ENCODE measurements around the gene SPDYE2. TPM values are rescaled to one million over a fixed set of nuclear protein-coding genes. Genes with fewer than 3 reads are reported as not detected.
A peak's percentile ranks its signal among the peaks of the same experiment; 100 is the strongest.
"Not testable (repeated sequence)": the region's sequence is repeated elsewhere in the genome, so short reads cannot be mapped to it uniquely, and the experiment has no call there.

Gene SPDYE2
- total RNA-seq, 2 experiments from 2014 or later, result not detected

DNA sequence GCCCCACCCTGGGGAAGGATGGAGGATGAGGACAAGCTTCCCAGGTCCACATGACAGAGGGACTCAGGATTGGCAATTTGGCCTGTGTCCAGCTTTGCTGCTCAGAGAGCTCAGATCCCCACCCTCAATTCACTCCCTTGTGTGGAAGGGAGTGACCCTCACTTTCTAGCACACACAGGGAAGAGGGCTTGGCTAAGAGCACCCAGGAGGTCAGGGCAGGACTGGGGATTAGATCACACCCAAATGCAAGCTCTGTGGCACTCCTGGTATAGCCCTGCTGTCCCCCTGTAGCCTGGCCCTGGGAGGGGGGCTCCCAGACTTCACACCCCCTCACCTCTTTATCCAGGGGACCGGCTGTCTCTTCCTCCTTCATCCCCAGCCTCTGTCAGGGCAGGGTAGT, 6.7 kb upstream of the SPDYE2 start:
- POLR2A ChIA-PET; H3K27ac Mint-ChIP-seq; H3K4me1 Mint-ChIP-seq (ENCODE audit: low read depth); H3K27me3 Mint-ChIP-seq; CTCF ChIA-PET; intact Hi-C loops (cut with micrococcal nuclease); H3K36me3 Mint-ChIP-seq (ENCODE audit: low read depth); DNase-seq; H3K4me3 Mint-ChIP-seq; H3K9me3 Mint-ChIP-seq; ATAC-seq: not testable (repeated sequence)

DNA sequence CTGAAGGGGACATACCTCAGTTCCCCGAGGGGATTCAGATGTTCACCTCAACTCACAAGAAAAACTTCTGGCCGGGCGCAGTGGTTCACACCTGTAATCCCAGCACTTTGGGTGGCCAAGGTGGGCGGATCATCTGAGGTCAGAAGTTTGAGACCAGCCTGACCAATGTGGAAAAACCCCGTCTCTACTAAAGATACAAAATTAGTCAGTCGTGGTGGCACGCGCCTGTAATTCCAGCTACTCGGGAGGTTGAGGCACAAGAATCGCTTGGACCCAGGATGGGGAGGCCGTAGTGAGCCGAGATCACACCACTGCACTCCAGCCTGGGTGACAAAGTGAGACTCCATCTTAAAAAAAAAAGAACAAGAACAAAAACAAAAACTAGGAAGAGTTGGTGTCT, 5.7 kb upstream of the SPDYE2 start:
- H3K9me3 Mint-ChIP-seq; H3K27ac Mint-ChIP-seq; intact Hi-C loops (cut with micrococcal nuclease); CTCF ChIA-PET; H3K27me3 Mint-ChIP-seq; POLR2A ChIA-PET; ATAC-seq; H3K4me3 Mint-ChIP-seq; DNase-seq; H3K36me3 Mint-ChIP-seq (ENCODE audit: low read depth); H3K4me1 Mint-ChIP-seq (ENCODE audit: low read depth): not testable (repeated sequence)

DNA sequence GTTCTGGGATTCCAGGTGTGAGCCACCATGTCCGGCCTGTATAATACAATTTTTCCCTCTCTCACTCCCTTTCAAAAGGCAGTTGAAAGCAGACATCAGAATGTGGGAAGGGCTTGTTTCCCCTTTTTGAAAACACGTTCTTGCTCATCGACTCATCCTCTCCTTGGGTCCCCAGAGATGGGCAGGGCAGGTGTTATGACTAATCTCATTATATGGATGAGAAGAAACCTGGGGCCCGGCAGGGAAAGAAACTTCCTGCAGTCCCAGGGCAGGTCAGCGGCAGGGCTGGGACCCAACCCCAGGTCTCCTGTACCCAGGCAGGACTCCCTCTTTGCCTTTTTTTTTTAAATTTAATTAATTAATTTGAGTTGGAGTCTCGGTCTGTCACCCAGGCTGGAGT, 4.7 kb upstream of the SPDYE2 start:
- DNase-seq; H3K36me3 Mint-ChIP-seq (ENCODE audit: low read depth); H3K4me3 Mint-ChIP-seq; H3K27ac Mint-ChIP-seq; POLR2A ChIA-PET; intact Hi-C loops (cut with micrococcal nuclease); H3K27me3 Mint-ChIP-seq; CTCF ChIA-PET; H3K9me3 Mint-ChIP-seq; ATAC-seq; H3K4me1 Mint-ChIP-seq (ENCODE audit: low read depth): not testable (repeated sequence)

- H3K27me3 Mint-ChIP-seq; H3K4me1 Mint-ChIP-seq (ENCODE audit: low read depth); ATAC-seq; H3K9me3 Mint-ChIP-seq; POLR2A ChIA-PET; H3K27ac Mint-ChIP-seq; H3K36me3 Mint-ChIP-seq (ENCODE audit: low read depth); H3K4me3 Mint-ChIP-seq; CTCF ChIA-PET; intact Hi-C loops (cut with micrococcal nuclease); DNase-seq: not testable (repeated sequence)
Observed at GRCh38 chr7:102568620-102569019, 17.6 kb downstream of the SPDYE2 start.

GRCh38 chr7:102572261-102573239, 21.5 kb downstream of the SPDYE2 start, which contains the start of gene POLR2J3:
Gene POLR2J3, minus strand, starts transcription at chr7:102572583. Its CDS starts 62 bp downstream, at chr7:102572521.
- H3K27ac Mint-ChIP-seq, result peak within 1 kb of the TSS; percentile 91
- DNase-seq (peak; percentile 100), ATAC-seq (peak; percentile 93)
- H3K27me3 Mint-ChIP-seq; H3K4me1 Mint-ChIP-seq (ENCODE audit: low read depth); H3K36me3 Mint-ChIP-seq (ENCODE audit: low read depth); intact Hi-C loops (cut with micrococcal nuclease); POLR2A ChIA-PET; CTCF ChIA-PET; H3K9me3 Mint-ChIP-seq: not testable (repeated sequence)
- TF ChIP-seq, protein P1, sequence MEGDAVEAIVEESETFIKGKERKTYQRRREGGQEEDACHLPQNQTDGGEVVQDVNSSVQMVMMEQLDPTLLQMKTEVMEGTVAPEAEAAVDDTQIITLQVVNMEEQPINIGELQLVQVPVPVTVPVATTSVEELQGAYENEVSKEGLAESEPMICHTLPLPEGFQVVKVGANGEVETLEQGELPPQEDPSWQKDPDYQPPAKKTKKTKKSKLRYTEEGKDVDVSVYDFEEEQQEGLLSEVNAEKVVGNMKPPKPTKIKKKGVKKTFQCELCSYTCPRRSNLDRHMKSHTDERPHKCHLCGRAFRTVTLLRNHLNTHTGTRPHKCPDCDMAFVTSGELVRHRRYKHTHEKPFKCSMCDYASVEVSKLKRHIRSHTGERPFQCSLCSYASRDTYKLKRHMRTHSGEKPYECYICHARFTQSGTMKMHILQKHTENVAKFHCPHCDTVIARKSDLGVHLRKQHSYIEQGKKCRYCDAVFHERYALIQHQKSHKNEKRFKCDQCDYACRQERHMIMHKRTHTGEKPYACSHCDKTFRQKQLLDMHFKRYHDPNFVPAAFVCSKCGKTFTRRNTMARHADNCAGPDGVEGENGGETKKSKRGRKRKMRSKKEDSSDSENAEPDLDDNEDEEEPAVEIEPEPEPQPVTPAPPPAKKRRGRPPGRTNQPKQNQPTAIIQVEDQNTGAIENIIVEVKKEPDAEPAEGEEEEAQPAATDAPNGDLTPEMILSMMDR (IDR thresholded peaks at IDR 0.05), result peak; percentile 74
- H3K4me3 Mint-ChIP-seq, result peak within 1 kb of the TSS; percentile 87

- DNase-seq; H3K27ac Mint-ChIP-seq; intact Hi-C loops (cut with micrococcal nuclease); H3K4me1 Mint-ChIP-seq (ENCODE audit: low read depth); CTCF ChIA-PET; H3K36me3 Mint-ChIP-seq (ENCODE audit: low read depth); ATAC-seq; H3K4me3 Mint-ChIP-seq; POLR2A ChIA-PET; H3K9me3 Mint-ChIP-seq; H3K27me3 Mint-ChIP-seq: not testable (repeated sequence)
Observed at GRCh38 chr7:102574607-102575006, 23.6 kb downstream of the SPDYE2 start.

DNA sequence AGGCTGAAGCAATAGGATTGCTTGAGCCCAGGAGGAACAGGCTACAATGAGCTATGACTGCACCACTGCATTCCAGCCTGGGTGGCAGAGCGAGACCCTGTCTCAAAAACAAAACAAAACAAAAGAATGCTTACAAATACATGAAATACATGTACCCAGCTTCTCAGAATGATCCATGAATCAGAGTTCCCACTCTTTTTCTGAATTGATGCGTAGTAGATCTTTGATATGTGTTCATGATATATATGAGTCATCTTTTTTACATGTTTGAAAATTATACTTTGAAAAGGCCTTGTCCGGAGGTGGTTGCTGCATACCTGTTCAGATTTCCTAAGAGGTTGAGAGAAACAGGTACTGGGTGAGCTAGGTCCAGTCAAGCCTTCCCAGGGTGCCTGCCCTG, 25.3 kb downstream of the SPDYE2 start:
- POLR2A ChIA-PET, H3K27me3 Mint-ChIP-seq: not testable (repeated sequence)

DNA sequence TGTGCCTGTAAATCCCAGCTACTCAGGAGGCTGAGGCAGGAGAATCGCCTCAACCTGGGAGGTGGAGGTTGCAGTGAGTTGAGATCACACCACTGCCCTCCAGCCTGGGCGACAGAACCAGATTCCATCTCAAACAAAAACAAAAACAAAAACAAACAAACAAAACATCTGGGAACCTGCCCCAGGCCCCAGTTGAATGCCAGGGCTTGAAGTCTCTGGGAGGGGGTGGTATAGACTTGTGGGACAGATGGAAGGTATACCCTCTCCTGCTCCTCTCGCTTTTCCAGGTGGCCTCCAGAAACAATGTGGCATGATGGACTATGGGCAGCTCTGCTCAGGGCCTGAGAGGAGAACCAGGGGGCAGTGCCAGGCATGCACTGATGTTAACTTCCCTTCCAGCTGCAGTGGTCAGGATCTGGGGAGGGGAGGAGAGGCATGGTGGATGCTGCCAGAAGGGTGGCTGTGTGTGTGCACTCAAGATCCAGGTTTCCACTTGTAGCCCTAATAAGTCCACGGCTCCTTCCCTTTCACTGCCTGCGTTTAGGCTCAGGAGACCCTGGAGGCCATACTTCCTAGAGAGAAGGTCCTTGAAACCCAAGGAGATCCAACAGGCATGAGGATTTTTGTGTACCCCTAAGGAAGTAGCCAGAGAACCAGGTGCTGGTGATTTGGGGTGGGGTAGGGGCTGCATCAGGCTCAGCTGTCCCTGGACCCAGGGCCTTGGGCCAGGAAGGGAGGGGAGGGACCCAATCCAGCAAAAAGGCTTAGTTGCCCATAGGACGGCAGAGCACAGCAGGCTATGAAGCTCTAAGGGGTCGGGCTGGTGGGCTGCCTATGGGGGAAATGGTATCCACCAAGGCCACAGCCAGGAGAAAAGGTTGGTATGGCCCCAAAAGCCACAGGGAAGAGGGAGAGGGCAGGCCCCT, 26.6 kb downstream of the SPDYE2 start:
- CTCF ChIA-PET; H3K36me3 Mint-ChIP-seq (ENCODE audit: low read depth); intact Hi-C loops (cut with micrococcal nuclease); H3K4me3 Mint-ChIP-seq; H3K27me3 Mint-ChIP-seq; H3K27ac Mint-ChIP-seq; ATAC-seq; H3K4me1 Mint-ChIP-seq (ENCODE audit: low read depth); H3K9me3 Mint-ChIP-seq; POLR2A ChIA-PET: not testable (repeated sequence)
- DNase-seq, result peak; percentile 1

More for the DNA sequence above, 25.3 kb downstream of the SPDYE2 start:
- H3K27ac Mint-ChIP-seq; intact Hi-C loops (cut with micrococcal nuclease); H3K4me3 Mint-ChIP-seq; H3K9me3 Mint-ChIP-seq; H3K4me1 Mint-ChIP-seq (ENCODE audit: low read depth); H3K36me3 Mint-ChIP-seq (ENCODE audit: low read depth); ATAC-seq; CTCF ChIA-PET; DNase-seq: not testable (repeated sequence)

DNA sequence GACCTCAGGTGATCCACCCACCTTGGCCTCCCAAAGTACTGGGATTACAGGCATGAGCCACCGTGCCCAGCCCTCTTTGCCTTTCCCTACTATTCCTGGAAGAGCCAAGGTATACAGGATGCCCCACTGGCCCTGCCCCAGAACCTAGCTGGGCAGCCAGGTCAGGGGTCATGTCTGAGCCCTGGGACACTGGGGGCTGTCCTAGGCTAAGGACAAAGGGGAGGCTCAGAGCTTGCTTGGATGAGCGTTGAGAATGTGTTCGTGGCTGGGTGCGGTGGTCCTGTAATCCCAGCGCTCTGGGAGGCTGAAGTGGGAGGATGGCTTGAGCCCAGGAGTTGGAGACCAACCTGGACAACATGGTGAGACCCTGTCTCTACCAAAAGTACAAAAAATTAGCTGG, 27.5 kb downstream of the SPDYE2 start:
- CTCF ChIA-PET; H3K9me3 Mint-ChIP-seq; H3K4me1 Mint-ChIP-seq (ENCODE audit: low read depth); ATAC-seq; intact Hi-C loops (cut with micrococcal nuclease); DNase-seq; H3K27ac Mint-ChIP-seq; POLR2A ChIA-PET; H3K27me3 Mint-ChIP-seq; H3K36me3 Mint-ChIP-seq (ENCODE audit: low read depth); H3K4me3 Mint-ChIP-seq: not testable (repeated sequence)

- H3K9me3 Mint-ChIP-seq; ATAC-seq; intact Hi-C loops (cut with micrococcal nuclease); H3K4me3 Mint-ChIP-seq; CTCF ChIA-PET; POLR2A ChIA-PET; H3K36me3 Mint-ChIP-seq (ENCODE audit: low read depth); DNase-seq; H3K27ac Mint-ChIP-seq; H3K27me3 Mint-ChIP-seq; H3K4me1 Mint-ChIP-seq (ENCODE audit: low read depth): not testable (repeated sequence)
Observed at GRCh38 chr7:102581722-102582121, 30.7 kb downstream of the SPDYE2 start.

DNA sequence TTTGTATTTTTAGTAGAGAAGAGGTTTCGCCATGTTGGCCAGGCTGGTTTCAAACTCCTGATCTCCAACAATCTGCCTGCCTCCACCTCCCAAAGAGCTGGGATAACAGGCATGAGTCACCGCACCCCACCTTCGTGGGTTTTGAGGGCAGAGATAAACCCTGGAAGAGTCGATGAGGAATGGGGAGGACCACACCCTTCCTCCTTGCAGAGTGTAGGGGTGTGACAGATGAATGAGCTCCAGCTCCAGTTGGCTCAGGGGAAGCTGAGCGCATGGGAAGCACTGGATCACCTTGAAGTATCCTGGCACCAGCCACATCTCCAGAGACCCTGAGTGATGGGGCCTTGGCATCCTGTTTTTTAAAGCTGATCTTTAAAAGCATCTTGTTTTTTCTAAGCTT, 32.5 kb downstream of the SPDYE2 start:
- H3K27me3 Mint-ChIP-seq; intact Hi-C loops (cut with micrococcal nuclease): not testable (repeated sequence)

More for the DNA sequence above, 32.5 kb downstream of the SPDYE2 start:
- DNase-seq; H3K4me1 Mint-ChIP-seq (ENCODE audit: low read depth); H3K27ac Mint-ChIP-seq; H3K4me3 Mint-ChIP-seq; ATAC-seq; CTCF ChIA-PET; H3K36me3 Mint-ChIP-seq (ENCODE audit: low read depth); H3K9me3 Mint-ChIP-seq; POLR2A ChIA-PET: not testable (repeated sequence)

Measured in activated CD8-positive, alpha-beta T cell treated with anti-CD3 and anti-CD28 coated beads for 36 hours (primary cell).